Effector CD8-positive, alpha-beta T cell (primary cell): ENCODE measurements around the gene SLC35D3.
"Not testable (repeated sequence)": the region's sequence is repeated elsewhere in the genome, so short reads cannot be mapped to it uniquely, and the experiment has no call there.

ENCODE experiments used
- DNase-seq: peaks from one replicate; lab custom pipeline; 2025; lab: John Stamatoyannopoulos, UW

Gene SLC35D3

GRCh38 chr6:136923116-136923953 is 1.2 kb downstream of the SLC35D3 start:
- DNase-seq: no peak

GRCh38 chr6:136923954-136924673 is 2.0 kb downstream of the SLC35D3 start:
- no peak for DNase-seq

GRCh38 chr6:136926383-136926782 is 4.3 kb downstream of the SLC35D3 start:
- no peak for DNase-seq

- no peak for DNase-seq
Observed at GRCh38 chr6:136927292-136927691, 5.2 kb downstream of the SLC35D3 start.

- DNase-seq: no peak
Observed at GRCh38 chr6:136930528-136930927, 8.4 kb downstream of the SLC35D3 start.

GRCh38 chr6:136932599-136932998 is 10.5 kb downstream of the SLC35D3 start:
- no peak for DNase-seq

GRCh38 chr6:136945072-136945471 is 23.0 kb downstream of the SLC35D3 start:
- no peak for DNase-seq

- DNase-seq: no peak
Observed at GRCh38 chr6:136945711-136946121, 23.6 kb downstream of the SLC35D3 start.

- DNase-seq: no peak
Observed at GRCh38 chr6:136947037-136947436, 24.9 kb downstream of the SLC35D3 start.

GRCh38 chr6:136949957-136950356 is 27.9 kb downstream of the SLC35D3 start:
- not testable (repeated sequence) for DNase-seq

GRCh38 chr6:136950436-136951126 is 28.5 kb downstream of the SLC35D3 start:
- DNase-seq: no peak

- DNase-seq: no peak
Observed at GRCh38 chr6:136952714-136953260, 30.7 kb downstream of the SLC35D3 start.

- no peak for DNase-seq
Observed at GRCh38 chr6:136955123-136955522, 33.0 kb downstream of the SLC35D3 start.

GRCh38 chr6:136956590-136957544 is 34.8 kb downstream of the SLC35D3 start:
- no peak for DNase-seq

- no peak for DNase-seq
Observed at GRCh38 chr6:136958168-136958567, 36.1 kb downstream of the SLC35D3 start.

GRCh38 chr6:136959471-136959891 is 37.4 kb downstream of the SLC35D3 start:
- no peak for DNase-seq

- DNase-seq: not testable (repeated sequence)
Observed at GRCh38 chr6:136959935-136960334, 37.8 kb downstream of the SLC35D3 start.

GRCh38 chr6:136960781-136961180 is 38.7 kb downstream of the SLC35D3 start:
- DNase-seq: no peak

- no peak for DNase-seq
Observed at GRCh38 chr6:136961848-136962247, 39.7 kb downstream of the SLC35D3 start.

GRCh38 chr6:136962661-136963060 is 40.6 kb downstream of the SLC35D3 start:
- DNase-seq: no peak

- no peak for DNase-seq
Observed at GRCh38 chr6:136963259-136963658, 41.2 kb downstream of the SLC35D3 start.
